Sigmoid colon (tissue), 4 donors: ENCODE results near the gene FARP2.

Source experiments
- CTCF ChIP-seq, 4 experiments: fragments of 450-650 bp in 3 of 4; fragments of 200-600 bp in 1 of 4; IDR thresholded peaks; one replicate each; pipeline ENCODE4 v1.5.1; 2016 to 2019; ENCODE audit warnings: antibody characterized with exemption in 4 of 4, mild to moderate bottlenecking in 3 of 4, moderate library complexity in 2 of 4
- EP300 ChIP-seq, 4 donors: sonication (generic); formaldehyde crosslinking; IDR thresholded peaks; one replicate each; pipeline ENCODE4 v1.6.1; 2017; ENCODE audit warnings: antibody characterized with exemption in 4 of 4
- POLR2A ChIP-seq, 2 donors: fragments of 450-650 bp; IDR thresholded peaks; one replicate each; pipeline ENCODE4 v1.6.1; 2016; ENCODE audit warnings: antibody characterized with exemption in 2 of 2, mild to moderate bottlenecking in 2 of 2, moderate library complexity in 2 of 2
- POLR2AphosphoS5 ChIP-seq, 4 donors: sonication (generic); formaldehyde crosslinking; IDR thresholded peaks; one replicate each; pipeline ENCODE4 v1.6.1; 2017; ENCODE audit warnings: antibody characterized with exemption in 4 of 4

- TF ChIP-seq CTCF (IDR thresholded peaks at IDR 0.05) = no peak
- no peak for TF ChIP-seq POLR2A (IDR thresholded peaks at IDR 0.05)
- TF ChIP-seq POLR2AphosphoS5 (IDR thresholded peaks at IDR 0.05) = no peak
- TF ChIP-seq EP300 (IDR thresholded peaks at IDR 0.05) = no peak
These were observed 31.3 kb upstream of the FARP2 start for GRCh38 chr2:241324775-241325174.
